ENCODE data around the gene PERCC1.

The PERCC1 gene

DNA sequence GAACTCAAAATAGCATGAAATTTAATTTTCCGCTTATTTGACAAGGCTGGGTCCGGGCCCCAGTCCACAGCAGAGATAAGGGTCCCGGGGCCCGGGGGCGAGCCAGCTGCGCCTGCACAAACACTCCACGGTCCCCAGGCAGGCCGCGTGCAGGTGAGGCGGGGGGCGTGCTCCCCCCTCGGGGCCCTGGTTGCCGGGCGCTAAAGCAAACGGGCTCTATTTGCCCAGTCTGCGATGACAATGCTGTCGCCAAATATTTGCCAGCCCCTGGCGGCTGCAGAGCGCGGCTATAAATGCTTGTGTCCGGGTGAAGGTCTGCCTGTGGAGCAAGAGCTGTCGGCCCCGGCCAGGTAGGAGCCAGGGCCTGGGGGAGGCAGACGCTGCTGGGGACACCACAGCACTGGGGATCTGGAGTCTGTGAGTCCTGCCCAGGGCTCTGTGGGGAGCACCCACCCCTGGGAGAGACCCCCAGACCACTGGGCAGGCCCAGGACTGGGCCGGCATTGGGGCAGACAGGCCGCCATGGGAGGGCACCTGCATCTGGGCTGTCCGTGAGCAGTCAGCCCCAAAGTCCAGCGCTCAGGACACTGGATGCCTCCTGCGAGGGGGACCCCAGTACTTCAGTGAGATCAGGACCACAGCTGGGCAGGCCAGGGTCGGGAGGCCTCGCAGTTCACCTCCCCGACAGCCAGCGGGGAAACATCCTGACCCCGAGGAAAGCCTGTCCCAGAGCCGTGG, at the start of gene PERCC1:
Gene PERCC1, plus strand, starts transcription at position 320 of the 738 bp plus-strand sequence. CDS start 1,516 bp downstream, outside the sequence.
- Mint-ChIP-seq H3K4me1 (peaks cover 22% of the 10 kb centered on the region), H3K9me3 (no peaks in the 10 kb centered on the region), H3K27me3 (peaks cover 8% of the 10 kb centered on the region), H3K27ac (peak within 1 kb of the TSS; percentile 92 to 94), H3K4me3 (peak within 1 kb of the TSS; percentile 72 to 81)
- no peak for ATAC-seq
- no peak for DNase-seq

DNA sequence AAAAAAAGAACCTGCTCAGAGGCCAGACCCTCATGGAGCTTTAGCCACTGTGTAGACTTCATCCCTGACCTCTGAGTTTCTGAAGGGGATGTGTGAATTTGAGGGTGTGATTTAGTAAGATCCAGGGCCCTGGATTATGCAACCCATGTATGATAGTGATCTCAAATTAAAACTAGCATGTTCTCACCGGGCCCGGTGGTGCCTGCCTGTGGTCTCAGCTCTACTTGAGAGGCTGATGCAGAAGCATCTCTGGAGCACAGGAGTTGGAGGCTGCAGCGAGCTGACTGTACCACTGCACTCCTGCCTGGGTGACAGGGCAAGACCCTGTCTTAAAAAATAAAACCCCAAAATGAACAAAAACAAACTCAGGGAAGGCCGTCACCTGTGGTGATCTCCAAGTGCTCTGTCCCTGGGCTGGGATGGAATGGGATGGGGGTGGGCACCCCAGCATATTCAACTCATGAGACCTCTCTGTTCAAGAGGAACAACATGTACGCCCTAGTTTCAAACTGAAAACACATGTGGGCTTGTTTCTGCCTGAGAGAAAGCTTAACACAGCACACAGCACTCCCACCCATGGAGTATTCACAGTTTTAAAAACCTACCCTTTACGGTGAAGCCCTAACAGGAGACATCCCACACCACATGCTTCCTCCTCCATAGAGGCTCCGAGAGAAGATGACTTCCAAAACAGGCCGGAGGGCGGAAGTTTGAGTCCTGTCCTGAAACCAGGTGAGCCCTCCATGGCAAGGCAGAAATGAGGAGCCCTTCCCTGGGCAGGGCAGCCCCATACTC, 49.1 kb upstream of the PERCC1 start:
- H3K9me3 Mint-ChIP-seq, result no peaks in the 10 kb centered on the region

DNA sequence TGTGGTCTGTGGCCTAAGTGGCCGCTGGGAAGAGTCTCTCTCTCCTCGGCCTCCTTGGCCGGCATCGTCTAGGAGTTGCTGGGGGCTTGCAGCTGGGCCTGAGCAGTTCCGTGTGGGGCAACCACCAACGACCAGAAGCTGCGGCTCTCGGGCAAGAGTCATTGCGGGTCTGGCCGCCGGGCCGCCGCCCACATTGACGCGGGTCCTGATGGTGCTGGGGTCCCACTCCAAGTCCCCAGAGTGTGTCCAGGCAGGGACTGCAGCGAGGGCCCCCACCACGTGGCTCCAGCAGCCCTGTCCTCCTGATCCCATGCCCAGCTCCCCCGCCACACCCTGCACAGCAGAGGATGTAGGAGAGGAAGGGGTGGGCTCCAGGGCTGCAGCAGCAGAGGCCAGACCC, 47.3 kb upstream of the PERCC1 start:
- Mint-ChIP-seq H3K4me1 (peaks cover 12% of the 10 kb centered on the region), H3K4me3 (no peak overlapping the region), H3K9me3 (no peaks in the 10 kb centered on the region), H3K27me3 (no peaks in the 10 kb centered on the region), H3K27ac (no peak overlapping the region)
- ATAC-seq (no peak), DNase-seq (no peak)

More for the DNA sequence above, 49.1 kb upstream of the PERCC1 start:
- no peak for ATAC-seq
- Mint-ChIP-seq H3K27me3 (no peaks in the 10 kb centered on the region), H3K4me3 (no peak overlapping the region), H3K4me1 (peaks cover 25% of the 10 kb centered on the region), H3K27ac (no peak overlapping the region)
- DNase-seq, result no peak

DNA sequence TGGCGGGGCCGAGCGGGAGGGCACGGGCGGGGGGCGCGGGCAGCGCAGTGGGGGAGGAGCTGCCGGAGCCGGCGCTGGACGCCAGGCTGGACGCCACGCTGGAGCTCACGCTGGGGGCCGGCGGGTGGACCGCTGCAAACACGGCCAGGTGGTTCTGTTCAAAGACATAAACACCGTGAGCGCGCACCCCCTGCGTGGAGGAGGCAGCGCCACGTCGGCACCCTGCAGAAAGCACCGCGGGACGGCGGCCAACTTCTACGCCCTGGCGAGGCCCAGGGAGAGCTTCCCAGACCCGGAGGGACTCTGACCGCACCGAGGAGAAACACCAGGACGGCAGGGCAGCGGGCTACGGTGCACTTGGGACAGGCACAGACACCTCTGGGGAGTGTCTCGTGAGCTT, 45.6 kb upstream of the PERCC1 start:
- Mint-ChIP-seq H3K4me1 (peaks cover 2% of the 10 kb centered on the region), H3K27ac (no peak overlapping the region), H3K4me3 (no peak overlapping the region), H3K27me3 (no peaks in the 10 kb centered on the region), H3K9me3 (no peaks in the 10 kb centered on the region)
- ATAC-seq, result no peak
- no peak for DNase-seq

DNA sequence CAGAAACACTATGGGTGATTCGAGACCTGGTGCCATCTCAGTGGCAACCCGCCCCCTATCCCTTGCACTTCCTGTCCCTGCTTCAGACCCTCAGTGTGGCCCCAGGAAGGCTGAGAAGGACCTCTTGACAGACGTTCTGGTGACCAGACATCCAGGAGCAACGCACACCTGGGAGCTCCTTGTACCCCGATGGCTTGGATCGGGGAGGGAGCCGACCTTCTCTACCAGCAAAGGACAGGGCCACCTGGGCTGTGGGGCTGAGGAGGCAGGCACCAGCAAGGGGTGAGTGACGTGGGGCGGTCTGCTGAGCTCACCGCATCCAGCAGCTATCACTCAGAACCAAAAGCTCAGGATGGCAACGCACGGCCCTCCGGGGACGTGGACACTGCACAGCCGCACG, 43.5 kb upstream of the PERCC1 start:
- DNase-seq (no peak), ATAC-seq (no peak)
- no peak overlapping the region for H3K4me3 Mint-ChIP-seq
- H3K27me3 Mint-ChIP-seq, result no peaks in the 10 kb centered on the region
- no peaks in the 10 kb centered on the region for H3K9me3 Mint-ChIP-seq
- no peaks in the 10 kb centered on the region for H3K4me1 Mint-ChIP-seq
- H3K27ac Mint-ChIP-seq, result no peak overlapping the region

DNA sequence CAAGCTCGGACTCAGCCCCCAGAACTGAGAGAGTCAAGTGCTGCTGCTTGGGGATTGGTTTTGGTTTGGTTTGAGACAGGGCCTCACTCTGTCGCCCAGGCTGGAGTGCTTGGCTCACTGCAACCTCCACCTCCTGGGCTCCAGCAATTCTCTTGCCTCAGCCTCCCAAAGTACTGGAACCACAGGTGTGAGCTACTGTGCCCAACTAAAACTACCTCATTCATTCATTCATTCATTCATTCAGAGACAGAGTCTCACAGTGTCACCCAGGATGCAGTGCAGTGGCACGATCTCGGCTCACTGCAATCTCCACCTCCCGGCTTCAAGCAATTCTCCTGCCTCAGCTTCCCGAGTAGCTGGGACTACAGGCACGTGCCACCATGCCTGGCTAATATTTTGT, 41.1 kb upstream of the PERCC1 start:
- H3K9me3 Mint-ChIP-seq, result no peaks in the 10 kb centered on the region
- no peak overlapping the region for H3K27ac Mint-ChIP-seq
- DNase-seq (no peak), ATAC-seq (no peak)
- no peak overlapping the region for H3K4me3 Mint-ChIP-seq
- H3K27me3 Mint-ChIP-seq, result no peaks in the 10 kb centered on the region
- H3K4me1 Mint-ChIP-seq, result no peaks in the 10 kb centered on the region

DNA sequence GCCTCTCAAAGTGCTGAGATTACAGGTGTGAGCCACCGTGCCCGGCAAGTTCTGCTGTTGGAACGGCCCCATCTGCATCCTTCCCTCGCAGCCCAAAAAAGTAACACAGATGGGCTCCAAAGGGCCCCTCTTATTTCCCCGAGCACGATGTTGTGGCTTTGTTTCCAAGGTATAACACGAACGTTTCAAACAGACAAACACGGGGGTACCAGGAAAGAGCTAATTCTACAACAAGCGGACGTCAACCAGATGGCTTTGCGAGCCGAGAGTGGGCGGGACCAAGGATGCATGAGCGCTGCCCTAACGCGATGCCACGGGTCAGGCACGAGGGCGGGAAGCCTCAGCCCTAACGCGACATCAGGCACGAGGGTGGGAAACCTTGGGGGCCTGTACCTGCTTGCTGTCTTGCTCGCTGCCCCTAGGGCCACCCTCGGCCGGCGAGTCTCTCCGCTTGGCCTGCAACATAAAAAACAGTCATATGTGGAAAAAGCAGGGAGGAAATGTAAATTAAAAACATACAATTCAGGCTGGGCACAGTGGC, 40.6 kb upstream of the PERCC1 start:
- no peak overlapping the region for H3K27ac Mint-ChIP-seq
- no peaks in the 10 kb centered on the region for H3K9me3 Mint-ChIP-seq
- H3K4me1 Mint-ChIP-seq, result no peaks in the 10 kb centered on the region
- H3K4me3 Mint-ChIP-seq, result no peak overlapping the region
- H3K27me3 Mint-ChIP-seq, result no peaks in the 10 kb centered on the region
- no peak for ATAC-seq
- DNase-seq, result no peak

DNA sequence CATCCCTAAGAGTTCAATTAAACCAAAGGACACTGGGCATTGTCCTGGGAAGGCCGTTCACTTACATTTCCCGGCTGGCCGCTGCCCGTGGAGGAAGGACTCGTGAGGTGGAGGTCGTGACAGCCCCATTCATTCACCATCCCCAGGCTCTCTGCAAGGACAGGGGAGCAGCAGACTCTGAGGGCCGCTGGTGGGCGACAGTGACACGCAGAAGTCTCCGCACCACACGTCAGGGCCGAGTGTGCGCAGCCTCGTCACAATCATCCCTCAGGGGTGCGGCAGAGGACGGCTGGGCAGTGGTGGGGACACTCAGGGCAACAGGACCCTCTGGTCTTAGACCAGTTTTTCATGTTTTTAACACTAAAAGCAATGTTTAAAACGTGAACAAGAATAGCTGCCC, 38.1 kb upstream of the PERCC1 start:
- no peaks in the 10 kb centered on the region for H3K4me1 Mint-ChIP-seq
- H3K27ac Mint-ChIP-seq, result no peak overlapping the region
- no peaks in the 10 kb centered on the region for H3K9me3 Mint-ChIP-seq
- no peaks in the 10 kb centered on the region for H3K27me3 Mint-ChIP-seq
- DNase-seq, result no peak
- no peak overlapping the region for H3K4me3 Mint-ChIP-seq
- no peak for ATAC-seq

DNA sequence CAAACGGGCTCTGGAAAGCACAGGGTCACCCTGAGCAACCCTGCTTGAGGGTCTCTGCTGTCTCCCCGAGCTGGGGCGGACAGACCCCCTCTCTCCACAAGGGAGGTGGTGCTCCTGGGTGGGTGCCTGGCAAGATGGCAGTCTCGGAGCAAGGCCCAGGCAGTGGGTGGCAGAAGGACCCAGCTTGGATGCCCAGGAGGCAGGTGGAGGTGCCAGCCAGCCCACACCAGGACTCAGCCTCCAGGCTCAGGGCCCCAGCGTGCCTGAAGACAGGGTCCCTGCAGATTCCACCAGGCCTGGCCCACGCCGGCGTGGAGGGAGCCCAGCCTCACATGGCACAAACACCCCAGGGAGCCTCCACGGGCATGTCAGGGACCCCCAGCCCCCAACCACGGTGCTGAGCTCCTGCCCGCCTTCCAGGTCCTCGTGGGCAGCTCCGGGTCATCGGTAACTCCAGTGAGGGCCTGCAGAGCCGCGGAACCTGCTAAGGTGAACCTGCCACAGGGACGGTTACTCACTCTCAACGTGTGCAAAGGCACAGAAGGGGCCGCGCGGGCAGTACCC, 37.2 kb upstream of the PERCC1 start:
- Mint-ChIP-seq H3K27me3 (no peaks in the 10 kb centered on the region), H3K9me3 (no peaks in the 10 kb centered on the region), H3K4me1 (no peaks in the 10 kb centered on the region), H3K4me3 (no peak overlapping the region), H3K27ac (peak overlapping the region in 1 of 2 donors; percentile 54)
- DNase-seq, result no peak
- no peak for ATAC-seq

DNA sequence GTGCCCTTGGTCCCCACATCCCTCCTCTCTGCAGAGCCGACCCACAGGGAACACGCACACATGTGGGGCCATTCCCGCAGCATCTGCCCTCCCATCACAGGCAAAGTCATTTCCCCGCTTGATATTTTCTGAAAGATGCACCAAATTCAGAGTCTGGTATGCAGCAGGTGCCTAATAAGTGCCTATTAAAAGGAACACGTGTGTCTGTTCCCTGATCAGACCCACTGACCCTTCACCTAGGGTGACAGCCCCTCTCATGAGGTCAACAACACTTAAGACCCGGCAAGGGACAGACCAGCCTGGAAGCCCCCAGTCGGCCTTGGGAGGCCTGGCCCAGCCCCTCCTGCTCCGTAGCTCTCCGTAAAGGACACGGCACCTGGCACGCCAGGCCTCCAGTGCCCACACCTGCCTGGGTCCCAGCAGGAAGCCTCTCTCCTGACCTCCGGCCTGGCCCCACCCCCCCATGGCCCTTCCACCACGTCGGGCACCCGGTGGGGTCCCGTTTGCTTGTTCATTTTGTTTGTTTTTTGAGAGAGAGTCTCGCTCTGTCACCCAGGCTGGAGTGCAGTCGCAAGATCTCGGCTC, 36.4 kb upstream of the PERCC1 start:
- DNase-seq (no peak), ATAC-seq (no peak)
- H3K4me1 Mint-ChIP-seq, result no peaks in the 10 kb centered on the region
- H3K9me3 Mint-ChIP-seq, result no peaks in the 10 kb centered on the region
- H3K27ac Mint-ChIP-seq, result peak overlapping the region; percentile 13 to 71
- H3K27me3 Mint-ChIP-seq, result no peaks in the 10 kb centered on the region
- no peak overlapping the region for H3K4me3 Mint-ChIP-seq

DNA sequence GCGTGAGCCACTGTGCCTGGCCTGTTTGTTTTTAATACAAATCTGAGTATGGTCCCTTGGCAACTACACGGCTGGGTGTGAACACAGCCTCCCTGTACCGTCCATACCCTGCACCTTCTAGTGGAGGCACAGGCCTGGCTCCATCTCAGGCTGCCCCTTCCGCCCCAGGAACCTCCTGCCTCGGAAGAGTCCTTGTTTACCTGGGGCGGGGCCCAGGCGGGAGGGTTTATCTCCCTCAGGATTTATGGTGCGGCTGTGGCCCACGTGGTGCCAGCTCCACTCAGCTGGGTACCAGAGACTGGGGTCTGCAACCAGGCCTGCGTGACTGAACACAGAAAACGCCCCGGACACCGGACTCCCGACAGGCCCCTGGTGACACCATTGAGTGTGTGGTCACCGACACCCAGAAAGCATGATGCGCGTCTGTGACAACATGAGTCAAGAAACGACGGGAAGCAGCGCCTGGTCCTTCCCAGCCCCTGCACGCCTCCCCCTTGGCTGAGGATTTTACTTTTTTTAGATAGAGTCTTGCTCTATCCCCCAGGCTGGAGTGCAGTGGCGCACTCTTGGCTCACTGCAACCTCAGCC, 35.3 kb upstream of the PERCC1 start:
- ATAC-seq (no peak), DNase-seq (no peak)
- peak overlapping the region in 1 of 2 donors; percentile 48 for H3K27ac Mint-ChIP-seq
- no peak overlapping the region for H3K4me3 Mint-ChIP-seq
- no peaks in the 10 kb centered on the region for H3K4me1 Mint-ChIP-seq
- no peaks in the 10 kb centered on the region for H3K27me3 Mint-ChIP-seq
- H3K9me3 Mint-ChIP-seq, result no peaks in the 10 kb centered on the region

DNA sequence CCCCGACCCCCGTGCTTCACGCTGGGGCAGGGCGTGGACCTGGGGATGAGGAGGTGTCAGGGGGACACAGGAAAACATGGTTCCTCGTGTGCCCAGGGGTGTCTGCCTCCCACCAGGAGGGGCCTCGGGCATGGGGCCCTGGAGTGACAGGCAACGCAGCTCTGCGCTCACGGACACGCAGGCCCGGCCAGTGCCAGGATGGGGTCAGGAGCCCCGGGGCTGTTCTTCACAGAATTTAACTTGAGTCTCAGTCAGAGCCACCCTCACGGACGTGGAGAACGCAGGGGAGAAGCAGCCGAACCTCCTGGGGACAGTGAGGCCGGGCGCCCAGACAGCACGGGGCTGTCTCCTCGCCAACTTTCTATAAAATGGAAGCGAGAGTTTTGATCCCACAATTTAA, 33.1 kb upstream of the PERCC1 start:
- H3K27me3 Mint-ChIP-seq, result no peaks in the 10 kb centered on the region
- ATAC-seq, result no peak

DNA sequence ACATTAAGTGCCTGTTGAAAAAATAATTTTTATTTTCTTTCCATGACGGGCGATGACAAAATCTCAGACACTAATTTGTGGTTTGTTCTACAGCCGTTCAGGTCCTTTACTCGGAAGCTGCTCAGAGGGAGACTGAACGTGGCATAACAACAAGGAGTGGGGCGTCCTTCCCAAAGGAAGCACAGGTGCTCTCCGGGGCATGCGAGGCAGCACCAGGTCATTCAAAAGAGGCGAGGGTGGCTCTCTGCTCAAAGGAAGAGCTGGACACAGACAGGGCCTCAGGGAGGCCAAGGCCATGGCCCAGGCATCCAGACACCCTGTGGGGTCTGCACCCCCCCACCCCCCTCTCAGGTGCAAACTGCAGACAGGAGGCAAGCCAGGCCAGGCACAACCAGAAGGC, 32.5 kb upstream of the PERCC1 start:
- no peak overlapping the region for H3K27ac Mint-ChIP-seq
- DNase-seq, result no peak
- no peaks in the 10 kb centered on the region for H3K27me3 Mint-ChIP-seq
- no peaks in the 10 kb centered on the region for H3K9me3 Mint-ChIP-seq
- no peak overlapping the region for H3K4me3 Mint-ChIP-seq
- H3K4me1 Mint-ChIP-seq, result no peaks in the 10 kb centered on the region
- no peak for ATAC-seq

More for the DNA sequence above, 33.1 kb upstream of the PERCC1 start:
- H3K4me1 Mint-ChIP-seq, result no peaks in the 10 kb centered on the region
- no peak overlapping the region for H3K4me3 Mint-ChIP-seq
- no peaks in the 10 kb centered on the region for H3K9me3 Mint-ChIP-seq
- no peak for DNase-seq
- no peak overlapping the region for H3K27ac Mint-ChIP-seq

DNA sequence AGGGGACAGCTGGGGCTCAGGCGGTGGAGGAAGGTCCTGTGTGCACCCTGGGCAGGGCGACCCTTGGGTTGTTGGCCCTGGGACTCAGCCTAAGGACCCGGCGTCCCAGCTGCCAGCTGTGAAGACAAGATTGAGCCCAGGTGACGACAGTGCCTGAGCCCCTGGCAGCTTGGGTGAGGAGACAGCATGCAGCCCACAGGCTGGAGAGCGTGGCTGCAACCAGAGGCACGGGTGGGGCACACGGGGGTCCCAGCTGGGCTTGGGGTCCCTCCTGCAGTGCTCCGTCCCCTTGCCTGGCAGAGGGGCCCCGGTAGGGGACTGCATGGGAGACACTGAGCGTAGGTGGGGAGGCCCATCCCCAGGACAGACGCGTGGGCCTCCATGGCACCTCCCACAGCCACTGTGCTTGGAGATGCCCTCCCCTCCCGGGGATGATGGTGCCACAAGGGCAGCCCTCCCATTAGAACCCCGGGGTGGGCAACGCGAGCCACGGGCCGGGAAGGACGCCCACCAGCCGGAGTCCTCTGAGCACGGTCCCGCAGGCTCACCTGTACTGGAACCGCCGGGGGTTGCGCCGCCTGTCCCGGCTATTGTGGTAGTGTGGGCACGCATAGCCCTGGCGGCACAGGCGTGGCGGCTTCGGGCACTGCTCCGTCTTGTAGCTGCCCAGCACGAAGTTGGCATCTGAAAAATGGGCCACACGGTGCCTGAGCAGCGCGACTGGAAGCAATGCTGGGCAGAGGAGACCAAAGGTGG, 31.9 kb upstream of the PERCC1 start:
- no peaks in the 10 kb centered on the region for H3K4me1 Mint-ChIP-seq
- no peaks in the 10 kb centered on the region for H3K27me3 Mint-ChIP-seq
- peak overlapping the region in 1 of 2 donors; percentile 19 for H3K27ac Mint-ChIP-seq
- no peak overlapping the region for H3K4me3 Mint-ChIP-seq
- H3K9me3 Mint-ChIP-seq, result no peaks in the 10 kb centered on the region
- ATAC-seq (peak; percentile 23), DNase-seq (no peak)
